ENCODE measurements around the gene CTSE. TPM values are rescaled to one million over a fixed set of nuclear protein-coding genes. Genes with fewer than 3 reads are reported as not detected.

Gene CTSE
- total RNA-seq, 3 donors from 2014 or later (not counting 1 experiment from before 2014, with no cell fraction given): not detected

- ATAC-seq (no peak), DNase-seq (no peak)
- H3K27ac ChIP-seq (ENCODE audit: low read length): no peak overlapping the region
- no peaks in the 10 kb centered on the region for H3K36me3 Mint-ChIP-seq
- 100% methylated on average over 1 of the region's 1 CpG for WGBS (ENCODE audit: insufficient coverage)
- no peaks in the 10 kb centered on the region for H3K9me3 Mint-ChIP-seq
- H3K4me3 Mint-ChIP-seq: no peak overlapping the region
- intact Hi-C loops (cut with micrococcal nuclease): no loop called here
- no peaks in the 10 kb centered on the region for H3K4me1 ChIP-seq (ENCODE audit: control insufficient read depth, insufficient read depth, low read length)
- no peaks in the 10 kb centered on the region for H3K27me3 ChIP-seq (ENCODE audit: control insufficient read depth, insufficient read depth, low read length)
- no peaks in the 10 kb centered on the region for H3K36me3 ChIP-seq (ENCODE audit: control insufficient read depth, insufficient read depth, low read length)
- no peak for TF ChIP-seq CTCF (IDR thresholded peaks at IDR 0.05)
- no peaks in the 10 kb centered on the region for H3K4me1 Mint-ChIP-seq
- no peaks in the 10 kb centered on the region for H3K9me3 ChIP-seq (ENCODE audit: control insufficient read depth, insufficient read depth, low read length)
- no peak overlapping the region for H3K4me3 ChIP-seq (ENCODE audit: low read length)
- no peaks in the 10 kb centered on the region for H3K27me3 Mint-ChIP-seq (ENCODE audit: low read depth in 2 of 2)
- H3K27ac Mint-ChIP-seq: no peak overlapping the region
Observed at GRCh38 chr1:205981257-205981656, 42.4 kb downstream of the CTSE start.

GRCh38 chr1:205980237-205980870 lies 43.3 kb downstream of the CTSE start:
- no peak for ATAC-seq
- no peaks in the 10 kb centered on the region for H3K9me3 Mint-ChIP-seq
- 83% methylated on average over 3 of the region's 3 CpGs for WGBS (ENCODE audit: insufficient coverage)
- Histone ChIP-seq H3K27ac (ENCODE audit: low read length) (no peak overlapping the region), H3K36me3 (ENCODE audit: control insufficient read depth, insufficient read depth, low read length) (no peaks in the 10 kb centered on the region), H3K27me3 (ENCODE audit: control insufficient read depth, insufficient read depth, low read length) (no peaks in the 10 kb centered on the region), H3K4me1 (ENCODE audit: control insufficient read depth, insufficient read depth, low read length) (no peaks in the 10 kb centered on the region), H3K4me3 (ENCODE audit: low read length) (no peak overlapping the region), H3K9me3 (ENCODE audit: control insufficient read depth, insufficient read depth, low read length) (no peaks in the 10 kb centered on the region)
- H3K36me3 Mint-ChIP-seq: no peaks in the 10 kb centered on the region
- no peaks in the 10 kb centered on the region for H3K27me3 Mint-ChIP-seq (ENCODE audit: low read depth in 2 of 2)
- intact Hi-C loops (cut with micrococcal nuclease): no loop called here
- H3K4me1 Mint-ChIP-seq: no peaks in the 10 kb centered on the region
- no peak overlapping the region for H3K4me3 Mint-ChIP-seq
- no peak for DNase-seq
- no peak overlapping the region for H3K27ac Mint-ChIP-seq
- TF ChIP-seq CTCF (IDR thresholded peaks at IDR 0.05): no peak

- H3K27me3 Mint-ChIP-seq (ENCODE audit: low read depth in 2 of 2): no peaks in the 10 kb centered on the region
- Histone ChIP-seq H3K4me1 (ENCODE audit: control insufficient read depth, insufficient read depth, low read length) (no peaks in the 10 kb centered on the region), H3K9me3 (ENCODE audit: control insufficient read depth, insufficient read depth, low read length) (no peaks in the 10 kb centered on the region), H3K27ac (ENCODE audit: low read length) (no peak overlapping the region), H3K4me3 (ENCODE audit: low read length) (no peak overlapping the region), H3K36me3 (ENCODE audit: control insufficient read depth, insufficient read depth, low read length) (no peaks in the 10 kb centered on the region), H3K27me3 (ENCODE audit: control insufficient read depth, insufficient read depth, low read length) (no peaks in the 10 kb centered on the region)
- H3K9me3 Mint-ChIP-seq: no peaks in the 10 kb centered on the region
- H3K27ac Mint-ChIP-seq: no peak overlapping the region
- no peaks in the 10 kb centered on the region for H3K36me3 Mint-ChIP-seq
- H3K4me1 Mint-ChIP-seq: no peaks in the 10 kb centered on the region
- no peak overlapping the region for H3K4me3 Mint-ChIP-seq
- TF ChIP-seq CTCF (IDR thresholded peaks at IDR 0.05): no peak
- no peak for ATAC-seq
- WGBS (ENCODE audit: insufficient coverage): 89% methylated on average over 5 of the region's 6 CpGs
- DNase-seq: no peak
- intact Hi-C loops (cut with micrococcal nuclease): loop anchor here (5.0 kb wide), 1 partner anchor 387 kb away; no protein-coding TSS in a partner anchor
Observed at GRCh38 chr1:205979301-205979700, 44.4 kb downstream of the CTSE start.

- Histone ChIP-seq H3K4me3 (ENCODE audit: low read length) (no peak overlapping the region), H3K27ac (ENCODE audit: low read length) (no peak overlapping the region), H3K27me3 (ENCODE audit: control insufficient read depth, insufficient read depth, low read length) (no peaks in the 10 kb centered on the region), H3K4me1 (ENCODE audit: control insufficient read depth, insufficient read depth, low read length) (no peaks in the 10 kb centered on the region), H3K36me3 (ENCODE audit: control insufficient read depth, insufficient read depth, low read length) (no peaks in the 10 kb centered on the region), H3K9me3 (ENCODE audit: control insufficient read depth, insufficient read depth, low read length) (no peaks in the 10 kb centered on the region)
- Mint-ChIP-seq H3K36me3 (no peaks in the 10 kb centered on the region), H3K4me1 (peaks cover 0 to 4% of the 10 kb centered on the region in 2 donors), H3K4me3 (no peak overlapping the region), H3K27ac (no peak overlapping the region), H3K27me3 (ENCODE audit: low read depth in 2 of 2) (peaks cover 0 to under 1% of the 10 kb centered on the region in 2 donors), H3K9me3 (no peaks in the 10 kb centered on the region)
- DNase-seq (no peak), ATAC-seq (no peak)
- 91% methylated on average over 7 of the region's 7 CpGs for WGBS (ENCODE audit: insufficient coverage)
- no peak for TF ChIP-seq CTCF (IDR thresholded peaks at IDR 0.05)
- intact Hi-C loops (cut with micrococcal nuclease): loop anchor here (5.0 kb wide), 1 partner anchor 386 kb away; no protein-coding TSS in a partner anchor
Observed at GRCh38 chr1:205978676-205979075, 45.0 kb downstream of the CTSE start.

All from natural killer cell (primary cell).